GM19043 (cell line): ENCODE results near the gene PRKCD.

Source experiments
- ATAC-seq: cut with Tn5 transposase; IDR thresholded peaks from one replicate; pipeline ENCODE4 v1.9.1; 2021; ENCODE audit warnings: low read depth; ENCODE audit not compliant: unreplicated experiment

The PRKCD gene

DNA sequence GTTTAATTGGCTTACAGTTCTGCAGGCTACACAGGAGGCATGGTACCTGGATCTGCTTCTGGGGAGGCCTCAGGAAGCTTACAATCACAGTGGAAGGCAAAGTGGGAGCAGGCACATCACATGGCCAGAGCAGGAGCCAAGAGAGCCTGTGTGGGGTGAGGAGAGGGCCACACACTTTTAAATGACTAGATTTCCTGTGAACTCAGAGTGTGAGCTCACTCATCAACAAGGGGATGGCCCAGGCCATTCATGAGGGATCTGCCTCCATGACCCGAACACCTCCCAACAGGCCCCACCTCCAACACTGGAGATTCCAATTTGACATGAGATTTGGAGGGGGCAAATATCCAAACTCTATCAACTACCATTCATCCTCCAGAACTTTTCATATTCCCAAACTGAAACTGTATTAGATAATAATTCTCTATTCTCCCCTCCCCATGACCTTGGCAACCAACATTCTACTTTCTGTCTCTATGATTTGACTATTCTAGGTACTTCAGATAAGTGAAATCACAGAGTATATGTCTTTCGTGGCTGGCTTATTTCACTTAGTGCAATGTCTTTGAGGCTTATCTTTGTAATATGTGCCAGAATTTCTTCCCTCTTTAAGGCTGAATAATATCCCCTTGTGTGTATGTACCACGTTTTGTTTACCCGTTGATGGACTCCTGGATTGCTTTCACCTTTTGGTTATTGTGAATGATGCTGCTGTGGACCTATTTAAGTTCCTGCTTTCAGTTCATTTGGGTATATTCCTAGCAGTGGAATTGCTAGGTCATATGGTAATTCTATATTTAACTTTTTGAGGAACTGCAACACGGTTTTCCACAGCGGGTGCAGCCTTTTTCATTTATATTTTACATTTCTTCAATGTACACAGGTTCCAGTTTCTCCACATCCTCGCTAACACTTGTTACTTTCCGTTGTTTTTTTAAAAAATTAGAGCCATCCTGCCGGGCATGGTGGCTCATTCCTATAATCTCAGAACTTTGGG lies 51.0 kb downstream of the PRKCD start:
- no peak for ATAC-seq

DNA sequence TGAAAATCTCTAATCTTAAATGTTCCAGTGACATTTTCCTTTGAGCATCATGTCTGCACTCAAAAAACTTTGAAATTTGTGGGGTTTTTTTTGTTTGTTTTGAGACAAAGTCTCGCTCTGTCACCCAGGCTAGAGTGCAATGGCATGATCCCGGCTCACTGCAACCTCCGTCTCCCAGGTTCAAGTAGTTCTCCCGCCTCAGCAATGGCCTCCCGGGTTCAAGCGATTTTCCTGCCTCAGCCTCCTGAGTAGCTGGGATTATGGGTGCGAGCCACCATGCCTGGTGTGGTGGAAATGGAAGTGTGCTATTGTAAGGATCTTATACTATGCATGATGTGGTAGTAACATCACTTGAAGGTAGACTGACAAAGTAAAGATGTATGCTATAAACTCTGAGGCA lies 52.3 kb downstream of the PRKCD start:
- ATAC-seq: no peak

DNA sequence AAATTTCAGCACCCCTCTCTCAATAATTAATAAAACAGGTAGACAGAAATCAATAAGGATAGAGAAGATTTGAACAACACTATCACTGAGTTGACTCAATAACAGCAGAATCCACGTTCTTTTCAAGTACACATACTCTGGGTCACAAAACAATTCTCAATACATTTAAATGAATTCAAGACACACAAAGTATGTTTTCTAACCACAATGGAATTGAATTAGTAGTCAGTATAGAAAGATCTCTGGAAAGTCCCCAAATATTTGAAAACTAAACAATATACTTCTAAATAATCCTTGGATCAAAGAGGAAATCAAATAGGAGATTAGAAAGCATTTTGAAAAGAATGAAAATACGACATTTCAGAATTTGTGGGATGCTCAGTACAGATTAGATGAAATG lies 54.8 kb downstream of the PRKCD start:
- ATAC-seq: no peak

DNA sequence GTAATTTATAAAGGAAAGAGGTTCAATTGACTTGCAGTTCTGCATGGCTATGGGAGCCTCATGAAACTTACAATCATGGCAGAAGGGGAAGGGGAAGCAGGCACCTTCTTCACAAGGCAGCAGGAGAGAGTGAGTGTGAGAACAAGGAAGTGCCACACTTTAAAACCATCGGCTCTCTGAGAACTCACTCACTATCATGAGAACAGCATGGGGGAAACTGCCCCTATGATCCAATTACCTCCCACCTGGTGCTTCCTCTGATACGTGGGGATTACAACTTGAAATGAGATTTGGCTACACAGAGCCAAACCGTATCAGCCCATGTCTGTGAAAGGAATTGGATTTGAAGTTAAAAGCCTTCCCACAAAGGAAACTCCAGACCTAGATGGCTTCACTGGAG lies 55.7 kb downstream of the PRKCD start:
- no peak for ATAC-seq

DNA sequence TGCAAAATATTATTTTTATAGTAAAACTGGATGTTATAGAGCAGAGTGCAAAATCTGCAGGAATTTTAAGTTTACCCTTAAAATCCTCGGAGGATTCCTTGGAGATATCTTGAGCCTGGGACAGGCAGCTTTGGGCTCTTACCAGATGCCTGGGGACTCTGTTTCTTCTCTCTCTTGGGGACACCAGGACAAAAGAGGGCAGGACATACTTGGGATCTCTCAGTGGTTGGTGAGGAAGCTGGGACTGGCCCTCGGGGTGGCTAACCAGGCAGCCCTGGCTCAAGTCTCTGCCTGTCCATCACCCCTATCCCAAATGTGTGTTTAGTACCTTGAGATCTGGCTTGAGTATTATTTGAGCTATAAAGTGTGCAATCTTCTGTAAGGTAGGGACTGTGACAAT lies 56.2 kb downstream of the PRKCD start:
- ATAC-seq: no peak

DNA sequence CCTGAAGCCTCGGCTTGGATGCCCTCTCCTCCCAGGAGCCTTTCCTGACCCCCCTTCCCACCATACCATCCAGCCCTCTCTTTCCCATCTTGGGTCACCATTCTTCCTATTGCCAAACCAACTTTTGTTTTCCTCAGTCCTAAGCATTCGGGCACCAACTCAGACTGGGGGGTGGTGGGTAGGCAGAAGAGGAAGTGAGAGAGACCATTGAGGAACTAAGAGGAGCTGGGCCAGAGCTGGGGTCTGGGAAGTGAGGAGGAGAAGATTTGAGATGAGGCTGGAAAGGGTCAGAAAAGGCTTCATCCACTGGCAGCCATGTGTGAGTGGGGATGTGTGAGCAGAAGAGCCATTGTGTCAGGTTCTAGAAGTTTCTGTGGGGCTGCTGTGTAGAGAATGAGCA lies 57.1 kb downstream of the PRKCD start:
- ATAC-seq: no peak

DNA sequence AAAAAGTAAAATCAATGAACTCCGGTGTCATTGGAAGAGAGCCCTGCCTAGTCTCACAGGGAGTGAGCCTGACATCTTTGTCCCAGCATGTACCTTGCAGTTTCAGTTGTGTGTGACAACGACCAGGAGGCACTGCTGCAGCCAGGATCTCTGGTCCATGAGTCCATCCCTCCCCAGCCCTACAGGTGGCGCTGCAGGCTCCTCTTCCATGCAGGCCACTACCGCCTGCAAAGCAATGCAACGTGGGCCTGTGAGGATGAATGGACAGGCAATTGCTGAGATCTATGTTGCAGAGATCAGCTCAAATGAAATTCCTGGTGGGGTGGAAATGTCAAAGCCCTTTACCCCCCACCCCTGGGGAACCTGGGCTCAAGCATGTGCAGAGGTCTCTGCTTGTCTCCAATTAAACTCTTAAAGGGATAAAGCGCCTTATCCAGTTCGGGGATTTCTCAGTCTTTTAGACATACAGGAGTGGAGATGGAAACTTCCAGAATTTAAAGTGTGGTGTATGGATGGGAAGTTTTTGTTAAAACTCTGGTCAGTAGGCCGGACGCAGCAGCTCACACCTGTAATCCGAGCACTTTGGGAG lies 59.0 kb downstream of the PRKCD start:
- peak; percentile 85 for ATAC-seq

DNA sequence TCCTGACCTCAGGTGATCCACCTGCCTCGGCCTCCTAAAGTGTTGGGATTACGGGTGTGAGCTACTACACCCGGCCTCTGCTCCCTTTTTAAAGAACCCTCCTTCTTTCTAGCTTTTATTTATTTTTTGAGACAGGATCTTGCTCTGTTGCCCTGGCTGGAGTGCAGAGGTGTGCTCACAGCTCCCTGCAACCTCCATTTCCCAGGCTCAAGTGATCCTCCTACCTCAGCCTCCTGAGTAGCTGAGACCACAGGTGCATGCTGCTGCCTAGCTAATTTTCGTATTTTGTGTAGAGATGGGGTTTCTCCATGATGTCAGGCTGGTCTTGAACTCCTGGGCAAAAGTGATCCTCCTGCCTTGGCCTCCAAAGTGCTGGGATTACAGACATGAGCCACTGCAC lies 60.3 kb downstream of the PRKCD start:
- ATAC-seq: no peak

DNA sequence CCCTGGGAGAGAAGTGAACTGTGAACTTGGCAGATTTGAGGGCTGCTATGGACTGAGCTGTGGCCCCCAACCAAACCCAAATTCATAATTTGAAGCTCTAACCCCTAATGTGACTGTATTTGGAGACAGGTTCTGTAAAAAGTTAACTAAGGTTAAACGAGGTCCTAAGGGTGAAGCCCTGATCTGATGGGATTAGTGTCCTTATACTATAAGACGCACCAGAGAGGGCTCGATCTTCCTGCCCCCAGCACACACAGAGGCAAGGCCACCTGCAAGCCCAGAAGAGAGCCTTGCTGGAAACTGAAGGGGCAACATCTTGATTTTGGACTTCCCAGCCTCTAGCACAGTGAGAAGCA lies 60.8 kb downstream of the PRKCD start:
- no peak for ATAC-seq

DNA sequence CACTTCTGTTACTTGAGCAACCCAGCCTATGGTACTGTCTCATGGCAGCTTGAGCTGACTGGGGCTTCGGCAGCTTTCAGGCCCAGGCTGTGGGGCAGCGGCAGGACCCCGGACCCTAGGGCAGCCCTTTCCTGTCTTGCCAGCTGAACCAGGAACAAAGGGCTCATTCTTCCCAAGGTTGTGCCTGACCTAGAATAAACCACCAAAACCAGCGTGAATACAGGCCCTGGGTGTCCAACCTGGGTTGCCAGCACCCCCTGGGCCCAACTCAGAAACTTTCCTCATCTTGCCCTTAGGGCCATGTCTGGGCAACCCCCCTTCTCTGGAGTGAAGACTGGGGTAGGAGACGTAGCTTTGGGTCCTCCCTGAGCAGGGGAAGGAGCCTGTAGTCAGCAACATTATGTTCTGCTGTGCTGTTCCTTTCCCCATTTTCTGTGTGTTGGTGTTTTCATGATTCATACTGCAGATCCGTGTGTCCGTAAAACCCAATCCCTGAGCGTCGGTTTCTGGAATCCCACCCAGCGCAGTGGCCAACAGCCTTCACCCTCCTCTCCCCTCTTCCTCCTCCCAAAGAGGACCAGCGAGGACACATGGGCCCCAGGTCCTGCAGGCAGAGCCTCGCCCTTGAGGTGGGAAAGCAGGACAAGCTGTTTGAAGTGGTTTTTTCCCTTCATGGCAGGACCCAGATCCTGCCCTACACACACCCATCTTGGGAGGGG lies 61.3 kb downstream of the PRKCD start:
- no peak for ATAC-seq

DNA sequence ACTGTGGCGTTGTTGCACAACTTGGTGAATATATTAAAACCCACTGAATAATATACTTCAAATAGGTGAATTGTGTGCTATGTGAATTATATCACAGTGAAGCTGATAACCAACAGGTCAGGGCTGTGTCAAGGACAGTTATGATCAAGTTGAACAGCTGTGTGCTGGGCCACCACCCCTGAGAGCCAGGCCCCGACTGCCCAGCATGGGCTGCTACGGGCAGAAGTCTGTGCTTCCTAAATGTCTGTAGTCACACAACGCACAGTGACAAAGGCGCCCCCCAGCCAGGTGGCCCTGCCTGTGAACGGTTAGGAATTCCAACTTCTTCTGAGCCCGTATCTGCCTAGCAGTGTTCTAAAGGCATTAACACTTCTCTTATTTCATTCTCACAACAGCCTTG lies 62.0 kb downstream of the PRKCD start:
- no peak for ATAC-seq

DNA sequence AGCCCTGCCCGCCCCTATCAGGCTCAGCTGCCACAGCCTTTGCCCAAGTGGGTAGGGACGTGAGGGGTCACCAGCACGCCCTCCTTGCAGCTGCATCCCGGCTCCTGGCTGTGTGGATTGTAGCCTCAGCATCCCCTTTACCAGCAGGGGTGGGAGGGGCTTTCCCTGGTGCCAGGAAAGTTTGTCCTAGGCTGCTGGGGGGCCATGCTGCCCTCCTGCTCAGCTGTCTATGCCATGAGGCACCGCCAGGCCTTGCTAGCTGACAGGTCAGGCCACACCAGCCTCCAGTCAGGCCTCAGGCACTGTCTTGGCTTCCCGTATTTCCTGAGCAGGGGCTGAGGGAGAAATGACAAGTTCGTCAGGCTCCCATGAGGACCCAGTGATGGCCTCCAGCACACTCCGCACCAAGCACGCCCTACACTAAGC lies 62.5 kb downstream of the PRKCD start:
- ATAC-seq: no peak

DNA sequence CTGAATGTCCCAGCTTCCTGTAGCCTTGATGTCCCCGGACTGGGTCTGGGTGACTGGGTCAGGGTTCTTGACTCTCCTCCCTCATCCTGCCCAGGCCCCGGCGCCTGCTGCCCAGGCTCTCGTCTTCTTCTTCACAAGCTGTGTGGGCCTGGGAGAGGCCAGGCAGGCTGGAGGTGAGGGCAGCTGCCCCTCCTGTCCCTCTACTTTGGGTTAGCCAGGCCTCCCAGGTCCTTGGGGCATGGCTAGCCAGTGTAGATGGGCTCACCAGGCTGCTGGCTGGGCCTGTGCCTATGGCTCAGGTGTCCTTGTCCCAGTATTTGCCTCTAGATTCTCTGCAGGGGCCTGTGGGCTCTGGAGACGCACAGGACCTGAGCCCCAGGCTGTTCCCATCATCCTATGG lies 63.0 kb downstream of the PRKCD start:
- no peak for ATAC-seq

DNA sequence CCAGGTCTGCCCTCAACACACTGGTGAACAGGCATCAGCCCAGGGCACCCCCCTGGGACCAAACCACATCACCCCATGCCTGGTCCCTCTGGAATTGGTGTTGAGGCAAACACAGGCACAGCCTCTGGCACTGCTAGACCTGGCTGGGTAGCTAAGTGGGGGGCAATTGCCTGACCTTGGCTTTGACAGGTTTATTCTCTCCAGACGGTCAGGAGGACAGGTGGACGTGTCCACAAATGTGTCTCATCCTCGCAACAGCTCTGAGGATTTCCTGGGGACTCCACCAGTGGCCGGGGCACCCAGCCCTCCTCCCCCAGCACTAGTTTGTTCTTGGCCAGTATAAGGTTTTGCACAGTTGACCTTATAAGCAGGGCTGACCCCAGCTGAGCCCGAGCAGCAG lies 63.5 kb downstream of the PRKCD start:
- no peak for ATAC-seq

DNA sequence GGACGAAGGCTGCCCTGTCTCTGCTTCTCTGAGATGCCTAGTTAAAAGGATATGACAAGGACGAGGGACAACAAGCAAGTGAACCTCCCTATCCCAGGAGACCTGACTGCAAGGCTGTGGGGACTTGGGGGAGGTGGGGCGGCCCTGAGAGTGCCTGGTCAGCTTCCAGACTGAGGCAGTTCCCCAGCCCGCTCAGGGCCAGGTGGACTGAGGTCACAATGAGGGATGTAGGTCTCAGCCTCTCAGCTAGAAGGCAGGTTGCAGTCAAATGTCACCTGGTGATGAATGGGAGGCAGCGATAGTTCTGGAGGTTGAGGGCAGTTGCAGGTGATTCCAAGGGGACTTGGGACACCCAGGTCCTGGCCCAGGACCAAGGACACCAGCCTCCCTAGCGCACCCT lies 64.2 kb downstream of the PRKCD start:
- ATAC-seq: no peak

DNA sequence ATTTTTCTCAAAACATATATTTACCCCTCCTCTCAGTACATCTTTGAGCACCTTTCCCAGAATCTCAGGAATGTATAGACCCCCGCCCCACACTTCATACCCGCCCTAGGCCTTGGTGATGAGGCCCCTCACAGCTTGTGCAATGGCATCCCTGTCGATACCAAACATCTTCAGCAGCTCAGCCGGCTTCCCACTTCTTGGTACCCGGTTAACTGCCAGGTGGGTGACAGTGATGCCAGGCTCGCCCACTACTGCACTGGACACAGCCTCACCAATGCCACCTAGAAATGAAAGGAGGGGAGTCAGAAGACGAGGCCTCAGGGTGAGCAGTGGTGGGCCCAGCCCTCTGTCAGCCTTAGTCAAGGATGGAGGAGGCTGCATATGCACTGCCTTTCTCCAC lies 64.6 kb downstream of the PRKCD start:
- ATAC-seq: no peak

DNA sequence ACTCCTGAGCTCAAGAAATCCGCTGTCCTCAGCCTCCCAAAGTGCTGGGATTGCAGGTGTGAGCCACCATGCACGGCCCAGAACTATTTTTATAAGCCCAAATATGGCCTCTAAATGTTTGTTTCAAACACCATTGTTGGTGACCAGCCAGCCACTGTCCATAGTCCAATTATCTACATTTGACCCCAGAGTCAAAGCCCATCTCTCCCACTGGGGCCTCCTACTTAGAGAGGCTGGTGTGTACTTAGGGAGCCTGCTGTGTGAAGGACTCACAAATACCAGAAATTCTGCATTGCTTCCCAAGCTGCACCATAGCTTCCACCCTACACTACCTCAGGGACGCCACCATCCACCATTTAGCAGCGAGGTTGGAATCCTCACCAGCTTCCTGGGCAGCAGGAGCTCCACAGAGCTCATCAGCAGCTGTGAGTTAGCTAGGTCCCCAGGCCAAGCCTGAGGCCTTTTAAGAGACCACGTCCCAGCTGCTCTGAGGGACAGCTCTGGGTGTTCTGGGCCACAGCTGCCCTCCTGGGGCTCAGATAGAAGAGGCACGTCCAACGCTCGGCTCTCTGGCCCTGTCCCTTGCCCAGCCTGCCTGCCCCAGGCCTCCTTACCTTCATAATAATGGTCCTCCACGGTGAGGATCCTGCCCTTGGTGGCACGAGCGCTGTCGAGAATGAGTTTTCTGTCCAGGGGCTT lies 65.3 kb downstream of the PRKCD start:
- ATAC-seq: no peak

DNA sequence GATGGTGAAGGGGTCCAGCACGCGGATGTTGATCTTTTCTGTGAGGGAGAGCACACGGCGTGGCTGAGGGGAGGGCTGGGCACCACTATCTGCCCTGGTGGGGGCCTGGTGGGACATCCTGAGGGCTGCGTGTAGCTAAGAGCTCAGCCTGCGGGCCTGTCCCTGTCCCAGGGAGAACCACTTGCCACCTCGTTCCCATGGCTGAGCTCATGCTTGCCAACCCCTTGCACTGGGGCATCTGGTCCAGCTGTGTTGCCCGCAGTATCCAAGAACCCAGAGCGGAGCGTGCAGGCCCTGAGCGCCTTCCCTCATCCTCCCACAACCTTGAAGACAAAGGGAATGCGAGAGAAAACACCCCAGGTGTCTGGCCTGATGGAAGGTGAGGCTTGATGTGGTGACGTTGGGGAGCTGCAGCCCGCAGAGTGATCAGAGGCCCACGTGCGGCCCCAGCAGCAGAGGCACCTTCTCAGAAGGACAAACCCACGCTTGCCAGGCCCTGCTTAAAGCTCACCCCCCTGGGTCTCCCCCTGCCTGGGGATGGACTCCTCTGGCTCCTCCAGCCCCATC lies 65.9 kb downstream of the PRKCD start:
- ATAC-seq: no peak

DNA sequence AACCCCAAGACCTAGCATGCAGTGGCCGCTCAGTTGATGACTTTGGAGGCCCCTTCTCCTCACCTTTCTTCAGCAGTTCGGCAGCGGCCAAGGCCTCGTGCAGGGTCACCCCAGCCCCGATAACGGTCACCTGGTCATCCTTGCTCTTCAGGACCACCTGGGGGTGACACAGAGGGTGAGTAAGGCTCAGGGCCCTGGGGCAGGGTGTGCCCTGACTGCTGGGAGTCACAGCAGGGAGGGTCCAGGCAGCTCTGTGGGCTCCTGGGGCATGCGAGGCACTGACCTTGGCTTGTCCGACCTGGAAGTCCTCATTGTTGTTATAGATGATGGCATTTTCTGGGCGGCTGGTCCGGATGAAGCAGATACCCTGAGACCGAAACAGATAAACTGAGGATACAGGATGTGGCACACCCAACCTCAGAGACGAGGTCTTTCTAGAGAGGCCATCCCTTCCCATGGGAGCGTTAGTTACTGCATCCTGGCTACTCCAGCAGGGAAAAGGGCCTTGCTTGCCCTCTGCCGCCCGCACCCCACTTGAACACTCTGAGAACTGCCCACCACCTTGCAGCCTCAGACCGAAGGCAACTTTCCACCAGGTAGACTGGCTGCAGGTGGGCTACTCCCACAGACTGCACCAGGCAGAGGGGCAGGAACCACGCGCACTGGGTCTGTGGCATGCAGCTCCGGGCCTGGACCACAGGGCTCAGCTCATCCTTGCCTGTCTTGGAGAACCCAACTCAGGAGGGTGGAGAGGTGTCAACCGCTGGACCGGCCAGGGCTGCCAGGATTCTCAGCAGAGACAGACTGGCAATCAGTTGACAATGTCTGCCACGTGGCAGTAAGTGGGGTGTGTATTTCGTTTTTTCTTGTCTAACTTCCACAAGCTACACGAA lies 67.2 kb downstream of the PRKCD start:
- no peak for ATAC-seq

DNA sequence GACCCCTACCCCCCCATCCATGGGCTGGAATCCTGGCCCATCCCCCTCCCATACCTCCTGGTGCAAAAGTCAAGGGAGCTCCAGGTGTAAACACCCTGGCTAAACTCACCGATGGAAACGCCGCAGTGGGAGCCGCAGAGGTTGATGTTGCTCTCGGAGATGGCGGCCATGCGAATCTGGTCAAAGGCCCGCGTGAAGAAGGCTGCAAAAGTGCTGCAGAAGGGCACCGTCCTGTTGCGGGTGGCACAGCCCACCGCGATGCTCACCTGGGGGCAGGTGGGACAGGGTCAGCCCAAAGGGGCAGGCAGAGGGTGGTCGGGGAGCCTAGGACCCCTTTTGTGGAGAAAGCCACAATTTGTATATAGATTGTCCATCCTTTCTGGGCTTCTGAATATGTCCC lies 68.2 kb downstream of the PRKCD start:
- no peak for ATAC-seq
